SK-N-SH treated with all-trans-retinoic acid at 6 μM for 48 hours (cell line): ENCODE results near the gene AGAP1.

Experiments
- ARNTL ChIP-seq: fragments of 450-650 bp; formaldehyde crosslinking; IDR thresholded peaks from 2 replicates; pipeline ENCODE4 v1.5.0; 2020; ENCODE audit warnings: low read depth, mild to moderate bottlenecking, moderate library complexity, borderline replicate concordance
- BACH2 ChIP-seq: fragments of 250-450 bp; sonication (Bioruptor Pico); IDR thresholded peaks from 2 replicates; pipeline ENCODE4 v1.9.0; 2021; ENCODE audit warnings: mild to moderate bottlenecking, borderline replicate concordance
- CSDC2 ChIP-seq: fragments of 250-450 bp; sonication (Bioruptor Pico); IDR thresholded peaks from 2 replicates; pipeline ENCODE4 v1.5.0; 2020; ENCODE audit warnings: mild to moderate bottlenecking, moderate library complexity
- GLIS3 ChIP-seq: fragments of 250-450 bp; sonication (Bioruptor Pico); IDR thresholded peaks from 2 replicates; pipeline ENCODE4 v1.5.0; 2020; ENCODE audit warnings: mild to moderate bottlenecking, moderate library complexity
- RARB ChIP-seq: fragments of 250-450 bp; sonication (Bioruptor Pico); IDR thresholded peaks from 2 replicates; pipeline ENCODE4 v1.8.0; 2021; ENCODE audit warnings: mild to moderate bottlenecking, moderate library complexity
- TOX ChIP-seq: fragments of 250-450 bp; sonication (Bioruptor Pico); IDR thresholded peaks from 2 replicates; pipeline ENCODE4 v1.8.0; 2021; ENCODE audit warnings: mild to moderate bottlenecking, moderate library complexity, borderline replicate concordance
- TSHZ2 ChIP-seq: fragments of 250-450 bp; sonication (Bioruptor Pico); IDR thresholded peaks from 2 replicates; pipeline ENCODE4 v1.5.0; 2020; ENCODE audit warnings: mild to moderate bottlenecking, moderate library complexity
- ZC3H10 ChIP-seq: fragments of 250-450 bp; sonication (Bioruptor Pico); IDR thresholded peaks from 2 replicates; pipeline ENCODE4 v1.5.1; 2021; ENCODE audit warnings: mild to moderate bottlenecking, moderate library complexity
- ZFP30 ChIP-seq: fragments of 450-650 bp; formaldehyde crosslinking; IDR thresholded peaks from 2 replicates; pipeline ENCODE4 v1.5.0; 2022; ENCODE audit warnings: mild to moderate bottlenecking, moderate library complexity
- ZNF565 ChIP-seq: fragments of 450-650 bp; formaldehyde crosslinking; conservative IDR thresholded peaks from 2 replicates; pipeline ENCODE4 v1.5.0; 2020; ENCODE audit warnings: low read depth, mild to moderate bottlenecking, moderate library complexity
- ZNF8 ChIP-seq: fragments of 450-650 bp; formaldehyde crosslinking; IDR thresholded peaks from 2 replicates; pipeline ENCODE4 v1.5.0; 2020; ENCODE audit warnings: mild to moderate bottlenecking, moderate library complexity
- TF ChIP-seq, protein P1 (sequence below): fragments of 250-450 bp; sonication (Bioruptor Pico); IDR thresholded peaks from 2 replicates; pipeline ENCODE4 v1.8.0; 2020; ENCODE audit warnings: mild to moderate bottlenecking, moderate library complexity, borderline replicate concordance
- TF ChIP-seq, protein P2 (sequence below): fragments of 250-450 bp; sonication (Bioruptor Pico); IDR thresholded peaks from 2 replicates; pipeline ENCODE4 v1.5.1; 2020; ENCODE audit warnings: low read depth, mild to moderate bottlenecking, moderate library complexity

GRCh38 chr2:236014408-236015131 lies 520.7 kb downstream of the AGAP1 start:
- TF ChIP-seq ZC3H10, result no peak
- TF ChIP-seq TSHZ2 (CRISPR knock-in tag), result no peak
- TF ChIP-seq, protein P1, sequence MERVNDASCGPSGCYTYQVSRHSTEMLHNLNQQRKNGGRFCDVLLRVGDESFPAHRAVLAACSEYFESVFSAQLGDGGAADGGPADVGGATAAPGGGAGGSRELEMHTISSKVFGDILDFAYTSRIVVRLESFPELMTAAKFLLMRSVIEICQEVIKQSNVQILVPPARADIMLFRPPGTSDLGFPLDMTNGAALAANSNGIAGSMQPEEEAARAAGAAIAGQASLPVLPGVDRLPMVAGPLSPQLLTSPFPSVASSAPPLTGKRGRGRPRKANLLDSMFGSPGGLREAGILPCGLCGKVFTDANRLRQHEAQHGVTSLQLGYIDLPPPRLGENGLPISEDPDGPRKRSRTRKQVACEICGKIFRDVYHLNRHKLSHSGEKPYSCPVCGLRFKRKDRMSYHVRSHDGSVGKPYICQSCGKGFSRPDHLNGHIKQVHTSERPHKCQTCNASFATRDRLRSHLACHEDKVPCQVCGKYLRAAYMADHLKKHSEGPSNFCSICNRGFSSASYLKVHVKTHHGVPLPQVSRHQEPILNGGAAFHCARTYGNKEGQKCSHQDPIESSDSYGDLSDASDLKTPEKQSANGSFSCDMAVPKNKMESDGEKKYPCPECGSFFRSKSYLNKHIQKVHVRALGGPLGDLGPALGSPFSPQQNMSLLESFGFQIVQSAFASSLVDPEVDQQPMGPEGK, result no peak
- TF ChIP-seq TOX, result no peak
- no peak for TF ChIP-seq ZNF8 (CRISPR knock-in tag)
- no peak for TF ChIP-seq GLIS3 (CRISPR knock-in tag)
- TF ChIP-seq, protein P2, sequence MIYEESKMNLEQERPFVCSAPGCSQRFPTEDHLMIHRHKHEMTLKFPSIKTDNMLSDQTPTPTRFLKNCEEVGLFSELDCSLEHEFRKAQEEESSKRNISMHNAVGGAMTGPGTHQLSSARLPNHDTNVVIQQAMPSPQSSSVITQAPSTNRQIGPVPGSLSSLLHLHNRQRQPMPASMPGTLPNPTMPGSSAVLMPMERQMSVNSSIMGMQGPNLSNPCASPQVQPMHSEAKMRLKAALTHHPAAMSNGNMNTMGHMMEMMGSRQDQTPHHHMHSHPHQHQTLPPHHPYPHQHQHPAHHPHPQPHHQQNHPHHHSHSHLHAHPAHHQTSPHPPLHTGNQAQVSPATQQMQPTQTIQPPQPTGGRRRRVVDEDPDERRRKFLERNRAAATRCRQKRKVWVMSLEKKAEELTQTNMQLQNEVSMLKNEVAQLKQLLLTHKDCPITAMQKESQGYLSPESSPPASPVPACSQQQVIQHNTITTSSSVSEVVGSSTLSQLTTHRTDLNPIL (CRISPR knock-in tag), result no peak
- no peak for TF ChIP-seq ZFP30 (CRISPR knock-in tag)
- TF ChIP-seq CSDC2, result no peak
- no peak for TF ChIP-seq RARB (CRISPR knock-in tag)
- no peak for TF ChIP-seq ARNTL (CRISPR knock-in tag)
- no peak for TF ChIP-seq BACH2 (CRISPR knock-in tag)
- no peak for TF ChIP-seq ZNF565 (CRISPR knock-in tag)
